Motor neuron (in vitro differentiated cells): ENCODE results near the gene PYROXD2. TPM values are rescaled to one million over a fixed set of nuclear protein-coding genes. Genes with fewer than 3 reads are reported as not detected.

Experiments used
- ATAC-seq, 8 experiments: fragments of 200-7000 bp; cut with Tn5 transposase; replicated peaks in 6 of 8; 2 replicates each; pipeline ENCODE4 v1.8.0; 2021; ENCODE audit warnings: mild to moderate bottlenecking in 8 of 8, moderate library complexity in 8 of 8
- H3K27ac ChIP-seq, 2 donors: fragments of 250-450 bp; sonication (Bioruptor Pico); 2 replicates each; pipeline ENCODE4 v1.9.0; 2021; ENCODE audit warnings: antibody characterized with exemption in 2 of 2, mild to moderate bottlenecking in 2 of 2, moderate library complexity in 1 of 2
- H3K4me1 ChIP-seq, 2 donors: fragments of 250-450 bp; sonication (Bioruptor Pico); replicated peaks in 1 of 2; 2 replicates each; pipeline ENCODE4 v1.6.1; 2021; ENCODE audit warnings: antibody characterized with exemption in 2 of 2, mild to moderate bottlenecking in 2 of 2, moderate library complexity in 1 of 2
- H3K4me3 ChIP-seq, 5 donors: fragments of 250-450 bp; sonication (Bioruptor Pico); 2 replicates each; pipeline ENCODE4 v1.9.0; 2021; ENCODE audit warnings: antibody characterized with exemption in 5 of 5, mild to moderate bottlenecking in 5 of 5, moderate library complexity in 4 of 5
- WGBS, 10 experiments: fragments of 450-650 bp; shearing (Covaris generic); methylation state at CpG; one replicate each; pipeline ENCODE4 v1.0.0; 2022; 5-methylcytosine and 5-hydroxymethylcytosine counted together
- in situ Hi-C, 9 experiments: fragments of 400-800 bp; cut with MboI; loops; one replicate each; pipeline ENCODE4 v1.15.0; 2021; ENCODE audit warnings: low sequenced_read_pairs in 9 of 9, low pct_unique_long_range_greater_than_20kb in 2 of 9; ENCODE audit not compliant: unreplicated experiment in 9 of 9
- total RNA-seq, 8 experiments: library from RNA; unstranded; fragments of 300-600 nt; gene quantifications; 2 replicates each; pipeline versions ENCODE4 v1.2.3 to v1.2.4, GENCODE V29; 2022

The PYROXD2 gene
- total RNA-seq, 8 experiments from 2014 or later = 2.7 to 34.6 (median 7.6) TPM

- Histone ChIP-seq H3K4me1 (peaks cover 2 to 9% of the 10 kb centered on the region in 2 donors), H3K4me3 (no peak overlapping the region), H3K27ac (no peak overlapping the region)
- 50 to 100% (median 82%) methylated on average over 1 of the region's 1 CpG; no CpG with 5 or more reads in 4 of the 10 experiments for WGBS, 10 experiments
- in situ Hi-C loops = loop anchor here in 4 of 9 experiments (25.0 kb wide), 1 partner anchor 787 kb away; the partner anchor contains the start of gene HPSE2 (in 4 of the 4)
- ATAC-seq = no peak
These were observed 35.6 kb upstream of the PYROXD2 start for GRCh38 chr10:98450618-98451017.

- ATAC-seq = no peak
- H3K27ac ChIP-seq = no peak overlapping the region
- peaks cover 2 to 9% of the 10 kb centered on the region in 2 donors for H3K4me1 ChIP-seq
- in situ Hi-C loops = no loop called here
- H3K4me3 ChIP-seq = no peak overlapping the region
These were observed 34.3 kb upstream of the PYROXD2 start for GRCh38 chr10:98449287-98449686.

- in situ Hi-C loops = no loop called here
- Histone ChIP-seq H3K4me3 (peak within 1 kb of the TSS; percentile 42 to 97 (median 55)), H3K27ac (peak within 1 kb of the TSS in 1 of 2 donors; percentile 20), H3K4me1 (peaks cover 2 to 9% of the 10 kb centered on the region in 2 donors)
- 0% methylated on average over 4 of the region's 47 CpGs; no CpG with 5 or more reads in 9 of the 10 experiments for WGBS, 10 experiments
- ATAC-seq = peak; percentile 83 to 95 (median 92)
These were observed 31.8 kb upstream of the PYROXD2 start, which contains the start of gene HPS1 for GRCh38 chr10:98446661-98447221. Gene HPS1, minus strand, starts transcription at chr10:98446935. Its CDS starts 3,695 bp downstream, at chr10:98443240.

GRCh38 chr10:98446151-98446660, 31.2 kb upstream of the PYROXD2 start:
- H3K4me1 ChIP-seq = peaks cover 2 to 9% of the 10 kb centered on the region in 2 donors
- peak overlapping the region in 1 of 2 donors; percentile 20 for H3K27ac ChIP-seq
- peak; percentile 64 to 80 (median 68) for ATAC-seq
- H3K4me3 ChIP-seq = peak overlapping the region; percentile 42 to 97 (median 55)
- 0 to 33% (median 18%) methylated on average over 3 to 9 of the region's 28 CpGs; no CpG with 5 or more reads in 6 of the 10 experiments for WGBS, 10 experiments
- in situ Hi-C loops = no loop called here

- ATAC-seq = no peak
- no peak overlapping the region for H3K4me3 ChIP-seq
- 40 to 92% (median 76%) methylated on average over 2 to 5 of the region's 10 CpGs; no CpG with 5 or more reads in 3 of the 10 experiments for WGBS, 10 experiments
- H3K27ac ChIP-seq = no peak overlapping the region
- in situ Hi-C loops = no loop called here
- peaks cover 2 to 9% of the 10 kb centered on the region in 2 donors for H3K4me1 ChIP-seq
These were observed 30.3 kb upstream of the PYROXD2 start for GRCh38 chr10:98445200-98445812.

GRCh38 chr10:98444314-98445006, 29.5 kb upstream of the PYROXD2 start:
- in situ Hi-C loops = no loop called here
- 79 to 100% (median 92%) methylated on average over 1 to 9 of the region's 9 CpGs; no CpG with 5 or more reads in 4 of the 10 experiments for WGBS, 10 experiments
- no peak for ATAC-seq

GRCh38 chr10:98438715-98439114, 23.7 kb upstream of the PYROXD2 start:
- 47 to 100% (median 62%) methylated on average over 1 to 3 of the region's 4 CpGs; no CpG with 5 or more reads in 2 of the 10 experiments for WGBS, 10 experiments
- Histone ChIP-seq H3K4me3 (no peak overlapping the region), H3K27ac (no peak overlapping the region), H3K4me1 (no peaks in the 10 kb centered on the region)
- in situ Hi-C loops = no loop called here
- no peak for ATAC-seq

More at GRCh38 chr10:98444314-98445006, 29.5 kb upstream of the PYROXD2 start:
- H3K4me1 ChIP-seq = peaks cover 2 to 9% of the 10 kb centered on the region in 2 donors
- no peak overlapping the region for H3K27ac ChIP-seq
- H3K4me3 ChIP-seq = no peak overlapping the region

- in situ Hi-C loops = no loop called here
- 83 to 100% (median 89%) methylated on average over 2 to 4 of the region's 4 CpGs; no CpG with 5 or more reads in 3 of the 10 experiments for WGBS, 10 experiments
- Histone ChIP-seq H3K27ac (no peak overlapping the region), H3K4me1 (no peaks in the 10 kb centered on the region), H3K4me3 (no peak overlapping the region)
- no peak for ATAC-seq
These were observed 21.7 kb upstream of the PYROXD2 start for GRCh38 chr10:98436704-98437103.

GRCh38 chr10:98435178-98435577, 20.2 kb upstream of the PYROXD2 start:
- in situ Hi-C loops = no loop called here
- H3K27ac ChIP-seq = no peak overlapping the region
- 83 to 100% (median 97%) methylated on average over 1 to 11 of the region's 12 CpGs; no CpG with 5 or more reads in 4 of the 10 experiments for WGBS, 10 experiments
- no peaks in the 10 kb centered on the region for H3K4me1 ChIP-seq
- H3K4me3 ChIP-seq = no peak overlapping the region
- ATAC-seq = no peak

- Histone ChIP-seq H3K4me3 (no peak overlapping the region), H3K27ac (no peak overlapping the region), H3K4me1 (no peaks in the 10 kb centered on the region)
- in situ Hi-C loops = no loop called here
- 80 to 98% (median 92%) methylated on average over 1 to 8 of the region's 21 CpGs; no CpG with 5 or more reads in 2 of the 10 experiments for WGBS, 10 experiments
- ATAC-seq = no peak
These were observed 19.1 kb upstream of the PYROXD2 start for GRCh38 chr10:98433881-98434732.

GRCh38 chr10:98433371-98433770, 18.4 kb upstream of the PYROXD2 start:
- in situ Hi-C loops = no loop called here
- WGBS, 10 experiments = 100% methylated on average over 1 of the region's 1 CpG; no CpG with 5 or more reads in 3 of the 10 experiments
- Histone ChIP-seq H3K4me1 (no peaks in the 10 kb centered on the region), H3K4me3 (no peak overlapping the region), H3K27ac (no peak overlapping the region)
- no peak for ATAC-seq

- 50 to 100% (median 94%) methylated on average over 1 of the region's 1 CpG; no CpG with 5 or more reads in 2 of the 10 experiments for WGBS, 10 experiments
- H3K27ac ChIP-seq = no peak overlapping the region
- H3K4me1 ChIP-seq = no peaks in the 10 kb centered on the region
- in situ Hi-C loops = no loop called here
- ATAC-seq = no peak
- no peak overlapping the region for H3K4me3 ChIP-seq
These were observed 17.3 kb upstream of the PYROXD2 start for GRCh38 chr10:98432330-98432729.
